ENCODE measurements around the gene CAVIN1.
"Not testable (repeated sequence)": the region's sequence is repeated elsewhere in the genome, so short reads cannot be mapped to it uniquely, and the experiment has no call there.

Gene CAVIN1

GRCh38 chr17:42422958-42423712, at the start of gene CAVIN1:
Gene CAVIN1, minus strand, starts transcription at chr17:42423256. Its CDS starts 159 bp downstream, at chr17:42423097.
- ATAC-seq (replicated peaks) (peak; percentile 36 to 38), DNase-seq (no peak)
- Mint-ChIP-seq H3K9me3 (no peaks in the 10 kb centered on the region), H3K4me3 (peak within 1 kb of the TSS; percentile 84 to 85), H3K36me3 (no peaks in the 10 kb centered on the region), H3K4me1 (peaks cover 18 to 38% of the 10 kb centered on the region in 2 donors), H3K27me3 (peaks cover 30 to 53% of the 10 kb centered on the region in 2 donors), H3K27ac (peak within 1 kb of the TSS; percentile 78)

GRCh38 chr17:42467889-42468288, 44.8 kb upstream of the CAVIN1 start:
- ATAC-seq (replicated peaks) (no peak), DNase-seq (no peak)
- Mint-ChIP-seq H3K27me3 (no peaks in the 10 kb centered on the region), H3K4me3 (no peak overlapping the region), H3K27ac (no peak overlapping the region), H3K36me3 (peaks cover 42 to 47% of the 10 kb centered on the region in 2 donors), H3K9me3 (no peaks in the 10 kb centered on the region), H3K4me1 (peaks cover 3 to 6% of the 10 kb centered on the region in 2 donors)

GRCh38 chr17:42463976-42464400, 40.9 kb upstream of the CAVIN1 start:
- DNase-seq, result no peak
- H3K4me1 Mint-ChIP-seq, result peaks cover 17 to 25% of the 10 kb centered on the region in 2 donors
- H3K4me3 Mint-ChIP-seq, result no peak overlapping the region
- H3K9me3 Mint-ChIP-seq, result no peaks in the 10 kb centered on the region
- H3K36me3 Mint-ChIP-seq, result peaks cover 30 to 51% of the 10 kb centered on the region in 2 donors
- no peaks in the 10 kb centered on the region for H3K27me3 Mint-ChIP-seq
- no peak overlapping the region for H3K27ac Mint-ChIP-seq
- no peak for ATAC-seq (replicated peaks)

- Mint-ChIP-seq H3K27me3 (no peaks in the 10 kb centered on the region), H3K27ac (peak overlapping the region; percentile 68), H3K4me3 (peak overlapping the region; percentile 95 to 96), H3K4me1 (peaks cover 34 to 58% of the 10 kb centered on the region in 2 donors), H3K36me3 (peaks cover 12 to 36% of the 10 kb centered on the region in 2 donors), H3K9me3 (peaks cover 0 to 2% of the 10 kb centered on the region in 2 donors)
- no peak for DNase-seq
- no peak for ATAC-seq (replicated peaks)
Measured at GRCh38 chr17:42460371-42460770, 37.3 kb upstream of the CAVIN1 start.

- H3K9me3 Mint-ChIP-seq, result peaks cover 0 to 2% of the 10 kb centered on the region in 2 donors
- H3K4me1 Mint-ChIP-seq, result peaks cover 35 to 61% of the 10 kb centered on the region in 2 donors
- H3K27me3 Mint-ChIP-seq, result no peaks in the 10 kb centered on the region
- DNase-seq (no peak), ATAC-seq (replicated peaks) (peak in 1 of 2 donors; percentile 4)
- peaks cover 12 to 36% of the 10 kb centered on the region in 2 donors for H3K36me3 Mint-ChIP-seq
- peak overlapping the region; percentile 95 to 96 for H3K4me3 Mint-ChIP-seq
- peak overlapping the region; percentile 68 for H3K27ac Mint-ChIP-seq
Measured at GRCh38 chr17:42459801-42460281, 36.8 kb upstream of the CAVIN1 start.

- Mint-ChIP-seq H3K27ac (peak overlapping the region; percentile 97), H3K4me1 (peaks cover 35 to 63% of the 10 kb centered on the region in 2 donors), H3K36me3 (peaks cover 12 to 36% of the 10 kb centered on the region in 2 donors), H3K27me3 (no peaks in the 10 kb centered on the region), H3K9me3 (peaks cover 0 to 2% of the 10 kb centered on the region in 2 donors), H3K4me3 (peak overlapping the region; percentile 95 to 96)
- DNase-seq, result no peak
- peak; percentile 35 to 38 for ATAC-seq (replicated peaks)
Measured at GRCh38 chr17:42459256-42459800, 36.3 kb upstream of the CAVIN1 start.

GRCh38 chr17:42458497-42459255, 35.6 kb upstream of the CAVIN1 start, which contains the start of gene ATP6V0A1:
Gene ATP6V0A1, plus strand, starts transcription at chr17:42458878. Its CDS starts 2,017 bp downstream, at chr17:42460895.
- H3K4me3 Mint-ChIP-seq, result peak within 1 kb of the TSS; percentile 95 to 96
- peaks cover 38 to 65% of the 10 kb centered on the region in 2 donors for H3K4me1 Mint-ChIP-seq
- DNase-seq (peak; percentile 92), ATAC-seq (replicated peaks) (peak; percentile 87 to 91)
- peaks cover 10 to 32% of the 10 kb centered on the region in 2 donors for H3K36me3 Mint-ChIP-seq
- peaks cover 0 to 2% of the 10 kb centered on the region in 2 donors for H3K9me3 Mint-ChIP-seq
- H3K27ac Mint-ChIP-seq, result peak within 1 kb of the TSS; percentile 97
- H3K27me3 Mint-ChIP-seq, result no peaks in the 10 kb centered on the region

- peaks cover 0 to 2% of the 10 kb centered on the region in 2 donors for H3K9me3 Mint-ChIP-seq
- peak overlapping the region; percentile 91 for H3K27ac Mint-ChIP-seq
- peaks cover 47 to 78% of the 10 kb centered on the region in 2 donors for H3K4me1 Mint-ChIP-seq
- H3K27me3 Mint-ChIP-seq, result no peaks in the 10 kb centered on the region
- H3K36me3 Mint-ChIP-seq, result peaks cover 10 to 27% of the 10 kb centered on the region in 2 donors
- ATAC-seq (replicated peaks) (peak; percentile 43 to 48), DNase-seq (peak; percentile 32)
- H3K4me3 Mint-ChIP-seq, result peak overlapping the region; percentile 76 to 95
Measured at GRCh38 chr17:42457107-42457792, 34.2 kb upstream of the CAVIN1 start.

GRCh38 chr17:42456223-42457106, 33.4 kb upstream of the CAVIN1 start:
- H3K4me1 Mint-ChIP-seq, result peaks cover 45 to 80% of the 10 kb centered on the region in 2 donors
- DNase-seq, result no peak
- no peaks in the 10 kb centered on the region for H3K27me3 Mint-ChIP-seq
- H3K36me3 Mint-ChIP-seq, result peaks cover 6 to 19% of the 10 kb centered on the region in 2 donors
- peaks cover 0 to 2% of the 10 kb centered on the region in 2 donors for H3K9me3 Mint-ChIP-seq
- peak in 1 of 2 donors; percentile 12 for ATAC-seq (replicated peaks)
- peak overlapping the region; percentile 0 for H3K27ac Mint-ChIP-seq
- peak overlapping the region; percentile 22 to 55 for H3K4me3 Mint-ChIP-seq

GRCh38 chr17:42454987-42455386, 31.9 kb upstream of the CAVIN1 start:
- Mint-ChIP-seq H3K27ac (peak overlapping the region; percentile 25), H3K36me3 (peaks cover 1 to 12% of the 10 kb centered on the region in 2 donors), H3K4me1 (peaks cover 40 to 70% of the 10 kb centered on the region in 2 donors)
- not testable (repeated sequence) for H3K4me3 Mint-ChIP-seq; H3K27me3 Mint-ChIP-seq; H3K9me3 Mint-ChIP-seq; ATAC-seq (replicated peaks); DNase-seq

GRCh38 chr17:42453439-42453838, 30.4 kb upstream of the CAVIN1 start:
- peaks cover 0 to 2% of the 10 kb centered on the region in 2 donors for H3K9me3 Mint-ChIP-seq
- no peaks in the 10 kb centered on the region for H3K36me3 Mint-ChIP-seq
- DNase-seq, result no peak
- peak overlapping the region; percentile 94 for H3K27ac Mint-ChIP-seq
- no peaks in the 10 kb centered on the region for H3K27me3 Mint-ChIP-seq
- peak overlapping the region; percentile 59 to 75 for H3K4me3 Mint-ChIP-seq
- peak; percentile 72 to 75 for ATAC-seq (replicated peaks)
- peaks cover 32 to 55% of the 10 kb centered on the region in 2 donors for H3K4me1 Mint-ChIP-seq

- not testable (repeated sequence) for H3K27ac Mint-ChIP-seq; ATAC-seq (replicated peaks); H3K4me3 Mint-ChIP-seq; H3K27me3 Mint-ChIP-seq; DNase-seq; H3K9me3 Mint-ChIP-seq; H3K36me3 Mint-ChIP-seq
- H3K4me1 Mint-ChIP-seq, result peaks cover 21 to 40% of the 10 kb centered on the region in 2 donors
Measured at GRCh38 chr17:42451270-42451669, 28.2 kb upstream of the CAVIN1 start.

- DNase-seq; ATAC-seq (replicated peaks): not testable (repeated sequence)
Measured at GRCh38 chr17:42449838-42450237, 26.8 kb upstream of the CAVIN1 start.

More at GRCh38 chr17:42449838-42450237, 26.8 kb upstream of the CAVIN1 start:
- H3K4me1 Mint-ChIP-seq, result peaks cover 15 to 31% of the 10 kb centered on the region in 2 donors
- H3K27ac Mint-ChIP-seq, H3K27me3 Mint-ChIP-seq, H3K36me3 Mint-ChIP-seq, H3K9me3 Mint-ChIP-seq, H3K4me3 Mint-ChIP-seq: not testable (repeated sequence)

Data from stimulated activated naive B cell treated with anti-CD40 and anti-IgM and Interleukin-4, amounts not matched to agents 10 μg/mL and 1 μg/mL and 100 μg/mL, for 72 hours (primary cell).